ENCODE results near the gene FURIN. TPM values are rescaled to one million over a fixed set of nuclear protein-coding genes. Genes with fewer than 3 reads are reported as not detected.
"Not testable (repeated sequence)": the region's sequence is repeated elsewhere in the genome, so short reads cannot be mapped to it uniquely, and the experiment has no call there.

FURIN gene
- polyA plus RNA-seq, 4 donors, result 22.8 to 112 (median 38.5) TPM

GRCh38 chr15:90915216-90915807, 46.9 kb downstream of the FURIN start:
- no peak for FAIRE-seq
- DNase-seq, result no peak
- Histone ChIP-seq H3K27ac (ENCODE audit: low read depth in 1 of 3, low read length in 2 of 3) (no peak overlapping the region), H3K27me3 (ENCODE audit: control insufficient read depth in 3 of 3, insufficient read depth in 3 of 3, low read length in 3 of 3) (no peaks in the 10 kb centered on the region), H3K9me3 (ENCODE audit: control insufficient read depth in 2 of 2, insufficient read depth in 1 of 2, low read depth in 1 of 2, low read length in 1 of 2) (no peaks in the 10 kb centered on the region), H3K4me1 (ENCODE audit: control insufficient read depth in 3 of 3, insufficient read depth in 2 of 3, low read depth in 1 of 3, low read length in 2 of 3) (no peaks in the 10 kb centered on the region), H3K36me3 (ENCODE audit: control insufficient read depth in 3 of 3, insufficient read depth in 2 of 3, low read depth in 1 of 3, low read length in 3 of 3) (peaks cover 15 to 99% (median 34%) of the 10 kb centered on the region in 3 donors), H3K4me3 (ENCODE audit: low read depth in 1 of 3, low read length in 3 of 3) (no peak overlapping the region)
- WGBS, 3 donors, result 80 to 83% (median 82%) methylated on average over 7 of the region's 7 CpGs

GRCh38 chr15:90915808-90916440, 47.5 kb downstream of the FURIN start:
- Histone ChIP-seq H3K27me3 (ENCODE audit: control insufficient read depth in 3 of 3, insufficient read depth in 3 of 3, low read length in 3 of 3) (no peaks in the 10 kb centered on the region), H3K4me3 (ENCODE audit: low read depth in 1 of 3, low read length in 3 of 3) (no peak overlapping the region), H3K36me3 (ENCODE audit: control insufficient read depth in 3 of 3, insufficient read depth in 2 of 3, low read depth in 1 of 3, low read length in 3 of 3) (peaks cover 13 to 96% (median 30%) of the 10 kb centered on the region in 3 donors), H3K9me3 (ENCODE audit: control insufficient read depth in 2 of 2, insufficient read depth in 1 of 2, low read depth in 1 of 2, low read length in 1 of 2) (no peaks in the 10 kb centered on the region), H3K27ac (ENCODE audit: low read depth in 1 of 3, low read length in 2 of 3) (no peak overlapping the region), H3K4me1 (ENCODE audit: control insufficient read depth in 3 of 3, insufficient read depth in 2 of 3, low read depth in 1 of 3, low read length in 2 of 3) (no peaks in the 10 kb centered on the region)
- 78 to 90% (median 84%) methylated on average over 25 of the region's 25 CpGs for WGBS, 3 donors
- FAIRE-seq (no peak), DNase-seq (no peak)

- Histone ChIP-seq H3K4me3 (ENCODE audit: low read depth in 1 of 3, low read length in 3 of 3) (no peak overlapping the region), H3K36me3 (ENCODE audit: control insufficient read depth in 3 of 3, insufficient read depth in 2 of 3, low read depth in 1 of 3, low read length in 3 of 3) (peaks cover 13 to 94% (median 32%) of the 10 kb centered on the region in 3 donors), H3K9me3 (ENCODE audit: control insufficient read depth in 2 of 2, insufficient read depth in 1 of 2, low read depth in 1 of 2, low read length in 1 of 2) (no peaks in the 10 kb centered on the region), H3K4me1 (ENCODE audit: control insufficient read depth in 3 of 3, insufficient read depth in 2 of 3, low read depth in 1 of 3, low read length in 2 of 3) (no peaks in the 10 kb centered on the region), H3K27ac (ENCODE audit: low read depth in 1 of 3, low read length in 2 of 3) (no peak overlapping the region), H3K27me3 (ENCODE audit: control insufficient read depth in 3 of 3, insufficient read depth in 3 of 3, low read length in 3 of 3) (no peaks in the 10 kb centered on the region)
- FAIRE-seq (no peak), DNase-seq (no peak)
- WGBS, 3 donors, result 88 to 90% (median 90%) methylated on average over 11 of the region's 11 CpGs
Observed at GRCh38 chr15:90916461-90916860, 48.1 kb downstream of the FURIN start.

GRCh38 chr15:90917569-90917968, 49.2 kb downstream of the FURIN start:
- no peaks in the 10 kb centered on the region for H3K27me3 ChIP-seq (ENCODE audit: control insufficient read depth in 3 of 3, insufficient read depth in 3 of 3, low read length in 3 of 3)
- peaks cover 13 to 86% (median 27%) of the 10 kb centered on the region in 3 donors for H3K36me3 ChIP-seq (ENCODE audit: control insufficient read depth in 3 of 3, insufficient read depth in 2 of 3, low read depth in 1 of 3, low read length in 3 of 3)
- no peaks in the 10 kb centered on the region for H3K4me1 ChIP-seq (ENCODE audit: control insufficient read depth in 3 of 3, insufficient read depth in 2 of 3, low read depth in 1 of 3, low read length in 2 of 3)
- H3K27ac ChIP-seq (ENCODE audit: low read depth in 1 of 3, low read length in 2 of 3), result no peak overlapping the region
- no peaks in the 10 kb centered on the region for H3K9me3 ChIP-seq (ENCODE audit: control insufficient read depth in 2 of 2, insufficient read depth in 1 of 2, low read depth in 1 of 2, low read length in 1 of 2)
- H3K4me3 ChIP-seq (ENCODE audit: low read depth in 1 of 3, low read length in 3 of 3), result no peak overlapping the region
- WGBS, 3 donors, result 95 to 97% (median 97%) methylated on average over 12 of the region's 12 CpGs
- DNase-seq (no peak), FAIRE-seq (no peak)

- no peaks in the 10 kb centered on the region for H3K27me3 ChIP-seq (ENCODE audit: control insufficient read depth in 3 of 3, insufficient read depth in 3 of 3, low read length in 3 of 3)
- FAIRE-seq, result no peak
- peaks cover 7 to 79% (median 22%) of the 10 kb centered on the region in 3 donors for H3K36me3 ChIP-seq (ENCODE audit: control insufficient read depth in 3 of 3, insufficient read depth in 2 of 3, low read depth in 1 of 3, low read length in 3 of 3)
- no peak for DNase-seq
- H3K27ac ChIP-seq (ENCODE audit: low read depth in 1 of 3, low read length in 2 of 3), result no peak overlapping the region
- no peaks in the 10 kb centered on the region for H3K9me3 ChIP-seq (ENCODE audit: control insufficient read depth in 2 of 2, insufficient read depth in 1 of 2, low read depth in 1 of 2, low read length in 1 of 2)
- no peaks in the 10 kb centered on the region for H3K4me1 ChIP-seq (ENCODE audit: control insufficient read depth in 3 of 3, insufficient read depth in 2 of 3, low read depth in 1 of 3, low read length in 2 of 3)
- no peak overlapping the region for H3K4me3 ChIP-seq (ENCODE audit: low read depth in 1 of 3, low read length in 3 of 3)
- WGBS, 3 donors, result 93 to 97% (median 97%) methylated on average over 23 of the region's 23 CpGs
Observed at GRCh38 chr15:90918034-90918788, 49.8 kb downstream of the FURIN start.

GRCh38 chr15:90918835-90919234, 50.4 kb downstream of the FURIN start:
- WGBS, 3 donors, result 85 to 96% (median 94%) methylated on average over 6 of the region's 6 CpGs
- H3K36me3 ChIP-seq (ENCODE audit: control insufficient read depth in 3 of 3, insufficient read depth in 2 of 3, low read depth in 1 of 3, low read length in 3 of 3), result peaks cover 6 to 73% (median 22%) of the 10 kb centered on the region in 3 donors
- no peak overlapping the region for H3K27ac ChIP-seq (ENCODE audit: low read depth in 1 of 3, low read length in 2 of 3)
- H3K27me3 ChIP-seq (ENCODE audit: control insufficient read depth in 3 of 3, insufficient read depth in 3 of 3, low read length in 3 of 3), result no peaks in the 10 kb centered on the region
- FAIRE-seq, result no peak
- H3K4me3 ChIP-seq (ENCODE audit: low read depth in 1 of 3, low read length in 3 of 3), result no peak overlapping the region
- no peak for DNase-seq
- H3K9me3 ChIP-seq (ENCODE audit: control insufficient read depth in 2 of 2, insufficient read depth in 1 of 2, low read depth in 1 of 2, low read length in 1 of 2), result no peaks in the 10 kb centered on the region
- H3K4me1 ChIP-seq (ENCODE audit: control insufficient read depth in 3 of 3, insufficient read depth in 2 of 3, low read depth in 1 of 3, low read length in 2 of 3), result no peaks in the 10 kb centered on the region

GRCh38 chr15:90921887-90922286, 53.5 kb downstream of the FURIN start:
- FAIRE-seq (no peak), DNase-seq (no peak)
- H3K27me3 ChIP-seq (ENCODE audit: control insufficient read depth in 3 of 3, insufficient read depth in 3 of 3, low read length in 3 of 3), result no peaks in the 10 kb centered on the region
- 78 to 91% (median 84%) methylated on average over 4 of the region's 4 CpGs for WGBS, 3 donors
- H3K27ac ChIP-seq (ENCODE audit: low read depth in 1 of 3, low read length in 2 of 3), result no peak overlapping the region
- H3K4me1 ChIP-seq (ENCODE audit: control insufficient read depth in 3 of 3, insufficient read depth in 2 of 3, low read depth in 1 of 3, low read length in 2 of 3), result no peaks in the 10 kb centered on the region
- peaks cover 6 to 43% (median 17%) of the 10 kb centered on the region in 3 donors for H3K36me3 ChIP-seq (ENCODE audit: control insufficient read depth in 3 of 3, insufficient read depth in 2 of 3, low read depth in 1 of 3, low read length in 3 of 3)
- no peaks in the 10 kb centered on the region for H3K9me3 ChIP-seq (ENCODE audit: control insufficient read depth in 2 of 2, insufficient read depth in 1 of 2, low read depth in 1 of 2, low read length in 1 of 2)
- H3K4me3 ChIP-seq (ENCODE audit: low read depth in 1 of 3, low read length in 3 of 3), result no peak overlapping the region

- peaks cover 6 to 34% (median 15%) of the 10 kb centered on the region in 3 donors for H3K36me3 ChIP-seq (ENCODE audit: control insufficient read depth in 3 of 3, insufficient read depth in 2 of 3, low read depth in 1 of 3, low read length in 3 of 3)
- H3K4me3 ChIP-seq (ENCODE audit: low read depth in 1 of 3, low read length in 3 of 3); H3K27ac ChIP-seq (ENCODE audit: low read depth in 1 of 3, low read length in 2 of 3); FAIRE-seq; H3K9me3 ChIP-seq (ENCODE audit: control insufficient read depth in 2 of 2, insufficient read depth in 1 of 2, low read depth in 1 of 2, low read length in 1 of 2); DNase-seq; H3K27me3 ChIP-seq (ENCODE audit: control insufficient read depth in 3 of 3, insufficient read depth in 3 of 3, low read length in 3 of 3); H3K4me1 ChIP-seq (ENCODE audit: control insufficient read depth in 3 of 3, insufficient read depth in 2 of 3, low read depth in 1 of 3, low read length in 2 of 3): not testable (repeated sequence)
- WGBS, 3 donors, result 81 to 86% (median 83%) methylated on average over 7 of the region's 7 CpGs
Observed at GRCh38 chr15:90922712-90923322, 54.4 kb downstream of the FURIN start.
